Raji (cell line): ENCODE results near the gene DXO.
"Not testable (repeated sequence)": the region's sequence is repeated elsewhere in the genome, so short reads cannot be mapped to it uniquely, and the experiment has no call there.

Experiments used
- POLR2A ChIP-seq: IDR thresholded peaks from 2 replicates; pipeline ENCODE4 v1.6.1; 2011; ENCODE audit warnings: low read depth, low read length, control low read depth; ENCODE audit not compliant: insufficient read depth

DXO gene

DNA sequence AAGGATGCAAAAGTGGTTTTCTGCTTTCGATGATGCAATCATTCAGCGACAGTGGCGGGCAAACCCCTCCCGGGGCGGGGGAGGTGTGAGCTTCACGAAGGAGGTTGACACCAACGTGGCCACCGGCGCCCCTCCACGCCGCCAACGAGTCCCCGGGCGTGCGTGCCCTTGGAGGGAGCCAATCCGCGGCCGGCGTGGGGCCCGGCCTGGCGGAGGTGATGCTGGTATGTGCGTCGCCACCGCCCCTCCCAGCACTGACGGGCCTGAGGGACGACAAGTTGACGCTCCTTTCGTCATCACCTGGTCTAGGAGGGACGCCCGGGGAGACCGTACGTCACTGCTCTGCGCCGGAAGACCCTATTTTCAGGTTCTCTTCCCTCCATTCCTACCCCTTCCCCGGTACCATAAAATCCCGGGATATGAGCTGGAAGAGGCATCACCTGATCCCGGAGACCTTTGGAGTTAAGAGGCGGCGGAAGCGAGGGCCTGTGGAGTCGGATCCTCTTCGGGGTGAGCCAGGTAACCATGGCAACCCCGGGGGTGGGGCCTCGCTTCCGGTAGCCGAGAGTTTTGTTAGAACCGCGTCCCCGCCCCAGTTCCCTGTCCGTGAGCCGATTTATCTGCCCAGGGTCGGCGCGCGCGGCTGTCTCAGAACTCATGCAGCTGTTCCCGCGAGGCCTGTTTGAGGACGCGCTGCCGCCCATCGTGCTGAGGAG lies at the start of gene DXO:
Gene DXO (minus strand): TSS at position 146 of the 716 bp plus-strand sequence. CDS start 463 bp downstream, outside the sequence.
- peak; percentile 75 for TF ChIP-seq POLR2A

DNA sequence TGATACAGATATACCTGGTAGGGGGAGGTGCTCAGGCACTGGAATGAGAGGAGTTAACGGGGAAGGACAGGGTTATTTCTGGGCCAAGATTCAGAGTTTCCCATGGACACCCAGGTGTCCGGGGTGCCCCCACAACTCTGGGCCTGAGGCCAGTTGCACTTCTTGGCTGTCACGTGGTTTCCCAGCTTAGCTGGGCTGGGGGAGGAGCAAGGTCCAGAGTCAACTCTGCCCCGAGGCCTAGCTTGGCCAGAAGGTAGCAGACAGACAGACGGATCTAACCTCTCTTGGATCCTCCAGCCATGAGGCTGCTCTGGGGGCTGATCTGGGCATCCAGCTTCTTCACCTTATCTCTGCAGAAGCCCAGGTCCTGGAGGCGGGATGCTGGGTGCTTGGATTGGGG lies 42.6 kb upstream of the DXO start, which contains the start of gene C4B:
Gene C4B (plus strand): TSS at position 249 of the 400 bp plus-strand sequence. CDS start 51 bp downstream, at position 300.
- TF ChIP-seq POLR2A = not testable (repeated sequence)

DNA sequence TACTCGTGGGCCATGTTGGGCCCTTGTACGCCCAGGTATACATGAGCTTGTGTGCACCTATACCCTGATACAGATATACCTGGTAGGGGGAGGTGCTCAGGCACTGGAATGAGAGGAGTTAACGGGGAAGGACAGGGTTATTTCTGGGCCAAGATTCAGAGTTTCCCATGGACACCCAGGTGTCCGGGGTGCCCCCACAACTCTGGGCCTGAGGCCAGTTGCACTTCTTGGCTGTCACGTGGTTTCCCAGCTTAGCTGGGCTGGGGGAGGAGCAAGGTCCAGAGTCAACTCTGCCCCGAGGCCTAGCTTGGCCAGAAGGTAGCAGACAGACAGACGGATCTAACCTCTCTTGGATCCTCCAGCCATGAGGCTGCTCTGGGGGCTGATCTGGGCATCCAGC lies 9.8 kb upstream of the DXO start, which contains the start of gene C4A:
Gene C4A (plus strand): TSS at position 314 of the 400 bp plus-strand sequence. CDS start 51 bp downstream, at position 365.
- TF ChIP-seq POLR2A = not testable (repeated sequence)

DNA sequence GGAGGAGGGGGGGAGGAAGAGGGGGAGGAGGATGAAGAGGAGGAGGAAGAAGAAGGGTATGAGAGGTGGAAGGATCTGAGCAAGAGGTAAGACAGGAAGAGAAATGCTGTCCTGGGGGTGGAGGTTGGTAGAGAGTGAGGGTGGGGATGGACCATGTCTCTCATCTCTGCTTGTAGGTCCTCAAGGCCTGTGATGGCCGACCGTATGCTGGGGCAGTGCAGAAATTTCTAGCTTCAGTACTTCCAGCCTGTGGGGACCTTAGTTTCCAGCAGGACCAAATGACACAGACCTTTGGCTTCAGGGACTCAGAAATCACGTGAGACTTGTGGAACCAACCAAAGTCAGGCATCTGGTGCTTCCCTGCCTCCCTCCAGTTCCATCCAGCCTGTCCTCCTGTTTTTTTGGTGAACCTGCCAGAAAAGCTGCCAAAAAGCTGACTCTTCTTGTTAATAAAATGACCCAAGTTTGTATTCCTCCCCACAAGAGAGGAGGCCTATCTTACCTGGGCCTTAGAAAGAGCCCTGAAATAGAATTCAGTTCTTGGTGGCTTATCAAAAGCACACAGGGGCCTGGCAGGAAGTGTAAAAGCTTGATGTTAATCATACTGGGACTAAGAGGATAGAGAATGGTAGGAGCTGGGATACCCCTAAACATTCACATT lies 7.4 kb upstream of the DXO start:
- no peak for TF ChIP-seq POLR2A

DNA sequence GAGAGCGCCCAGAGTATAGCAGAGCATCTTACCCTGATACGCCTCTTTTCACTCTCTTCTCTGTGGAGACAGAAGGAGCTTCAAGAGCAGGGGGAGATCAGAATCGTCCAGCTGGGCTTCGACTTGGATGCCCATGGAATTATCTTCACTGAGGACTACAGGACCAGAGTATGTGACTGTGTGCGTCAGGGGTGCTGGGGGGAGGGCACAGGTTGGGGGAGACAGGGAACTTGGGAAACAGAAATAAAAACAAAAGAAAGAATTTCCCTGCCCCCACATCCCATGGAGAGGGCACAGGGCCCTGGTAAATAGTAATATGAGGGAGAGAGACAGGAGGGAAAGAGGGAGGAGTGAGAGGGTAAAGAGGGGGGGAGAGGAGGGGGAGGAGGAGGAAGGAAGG lies 6.9 kb upstream of the DXO start:
- TF ChIP-seq POLR2A = no peak

DNA sequence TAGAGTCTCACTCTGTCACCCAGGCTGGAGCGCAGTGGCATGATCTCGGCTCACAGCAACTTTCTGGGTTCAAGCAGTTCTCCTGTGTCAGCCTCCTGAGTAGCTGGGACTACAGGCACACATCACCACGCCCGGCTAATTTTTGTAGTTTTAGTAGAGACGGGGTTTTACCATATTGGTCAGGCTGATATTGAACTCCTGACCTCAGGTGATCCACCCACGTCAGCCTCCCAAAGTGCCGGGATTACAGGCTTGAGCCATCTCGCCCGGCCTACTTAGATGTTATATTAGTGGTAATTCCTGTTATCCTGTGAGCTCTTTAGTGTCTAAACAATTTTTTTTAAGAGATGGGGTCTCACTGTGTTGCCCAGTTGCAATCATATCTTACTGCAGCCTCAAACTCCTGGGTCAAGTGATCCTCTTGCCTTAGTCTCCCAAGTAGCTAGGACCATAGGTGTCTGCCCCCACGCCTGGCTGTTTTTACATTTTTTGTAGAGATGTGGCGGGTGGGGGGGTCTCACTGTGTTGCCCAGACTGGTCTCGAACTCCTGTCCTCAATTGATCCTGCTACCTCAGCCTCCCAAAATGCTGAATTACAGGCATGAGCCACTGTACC lies 6.0 kb upstream of the DXO start:
- no peak for TF ChIP-seq POLR2A

DNA sequence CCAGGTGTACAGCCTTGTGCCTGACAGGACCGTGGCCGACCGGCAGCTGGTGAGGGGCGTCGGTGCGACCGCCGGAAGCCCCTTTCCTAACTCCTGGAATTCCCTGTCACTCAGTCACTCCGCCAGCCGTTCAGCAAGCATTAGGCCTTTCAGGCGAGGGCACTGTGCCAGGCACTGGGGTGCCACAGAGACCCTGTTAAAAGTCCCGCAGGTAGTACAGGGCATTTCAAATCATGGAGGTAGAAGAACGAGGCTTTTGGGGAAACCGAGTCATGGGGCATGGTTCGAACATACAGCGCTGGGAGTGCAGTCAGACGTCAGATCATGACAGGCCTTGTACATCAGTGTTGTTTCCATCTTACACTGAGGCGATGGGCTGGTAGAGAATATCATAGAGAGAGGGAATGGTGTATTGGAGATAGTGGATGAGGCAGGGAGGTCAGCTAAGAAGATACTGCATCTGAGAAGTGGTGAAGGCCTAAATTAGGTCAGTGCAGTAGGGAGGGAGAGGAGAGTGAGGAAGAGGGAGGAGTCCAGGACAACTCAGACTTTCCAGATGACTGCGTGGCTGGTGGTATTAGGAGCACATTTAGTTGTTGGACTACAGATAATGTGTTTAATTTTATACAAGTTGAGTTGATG lies 892 bp upstream of the DXO start:
- no peak for TF ChIP-seq POLR2A

DNA sequence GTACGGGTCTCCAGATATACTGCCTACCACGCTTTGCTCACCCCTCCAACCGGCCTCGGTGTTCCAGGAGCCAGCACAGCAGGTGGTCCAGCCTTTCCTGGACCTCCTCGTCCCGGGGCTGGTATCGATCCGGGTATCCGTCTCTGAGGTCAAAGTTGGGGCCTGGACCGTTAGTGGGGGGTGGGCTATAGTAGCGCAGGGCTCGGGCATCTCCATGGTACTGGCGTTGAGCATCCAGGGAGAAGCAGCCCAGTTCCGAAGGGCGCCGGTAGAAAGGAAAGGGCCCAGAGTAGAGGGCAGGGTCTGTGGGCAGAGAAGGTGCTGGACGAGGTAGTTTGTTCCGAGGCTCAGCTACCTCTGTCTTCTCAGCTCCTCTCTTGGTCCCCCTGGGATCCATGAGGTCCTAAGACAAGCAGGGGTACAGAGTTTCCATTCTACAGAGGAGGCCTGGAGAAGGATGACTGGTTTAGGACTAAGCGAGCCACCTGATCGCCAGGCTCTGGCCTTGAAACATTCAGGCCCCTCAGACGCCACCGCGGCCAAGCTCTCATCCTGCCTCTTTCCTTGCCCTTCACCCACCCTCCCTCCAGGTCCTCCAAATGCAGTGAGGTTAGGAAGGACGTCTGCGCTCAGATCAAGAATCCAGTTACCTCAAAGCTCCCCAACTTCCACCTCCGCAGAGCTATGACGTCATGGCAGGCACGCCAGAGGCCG lies 502 bp downstream of the DXO start:
- TF ChIP-seq POLR2A = no peak

DNA sequence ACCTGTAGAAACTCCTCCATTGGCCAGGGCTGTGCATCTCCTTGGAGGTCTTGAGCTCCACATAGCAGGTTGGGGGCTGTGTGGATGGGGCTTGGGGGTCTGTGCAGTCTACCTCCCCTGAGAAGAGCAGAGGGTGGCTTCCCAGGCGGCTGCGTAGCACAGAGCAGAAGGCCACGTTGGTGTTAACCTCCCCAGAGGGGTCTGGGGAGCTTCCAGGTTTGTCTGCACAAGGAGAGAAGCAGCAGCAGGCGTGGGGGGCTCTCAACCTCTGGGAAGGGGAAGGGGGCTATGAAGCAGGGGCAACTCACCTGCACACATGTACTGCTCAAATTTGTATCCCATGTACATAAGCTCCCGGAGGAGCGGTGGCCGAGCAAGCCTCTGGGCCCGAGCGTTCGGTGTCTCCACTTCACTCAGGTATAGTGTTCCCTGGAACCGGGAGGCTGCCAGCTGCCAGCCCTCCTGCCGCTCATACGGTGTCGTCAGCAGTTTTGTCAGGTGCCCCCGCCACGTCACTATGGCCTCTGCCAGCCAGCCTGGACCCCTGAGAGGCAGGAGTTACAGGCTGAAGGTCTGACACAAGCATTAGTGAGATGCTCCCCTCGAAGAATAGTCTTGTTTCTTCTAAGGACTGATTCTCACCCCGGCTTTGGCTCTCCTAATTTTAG lies 1.2 kb downstream of the DXO start:
- TF ChIP-seq POLR2A = no peak

DNA sequence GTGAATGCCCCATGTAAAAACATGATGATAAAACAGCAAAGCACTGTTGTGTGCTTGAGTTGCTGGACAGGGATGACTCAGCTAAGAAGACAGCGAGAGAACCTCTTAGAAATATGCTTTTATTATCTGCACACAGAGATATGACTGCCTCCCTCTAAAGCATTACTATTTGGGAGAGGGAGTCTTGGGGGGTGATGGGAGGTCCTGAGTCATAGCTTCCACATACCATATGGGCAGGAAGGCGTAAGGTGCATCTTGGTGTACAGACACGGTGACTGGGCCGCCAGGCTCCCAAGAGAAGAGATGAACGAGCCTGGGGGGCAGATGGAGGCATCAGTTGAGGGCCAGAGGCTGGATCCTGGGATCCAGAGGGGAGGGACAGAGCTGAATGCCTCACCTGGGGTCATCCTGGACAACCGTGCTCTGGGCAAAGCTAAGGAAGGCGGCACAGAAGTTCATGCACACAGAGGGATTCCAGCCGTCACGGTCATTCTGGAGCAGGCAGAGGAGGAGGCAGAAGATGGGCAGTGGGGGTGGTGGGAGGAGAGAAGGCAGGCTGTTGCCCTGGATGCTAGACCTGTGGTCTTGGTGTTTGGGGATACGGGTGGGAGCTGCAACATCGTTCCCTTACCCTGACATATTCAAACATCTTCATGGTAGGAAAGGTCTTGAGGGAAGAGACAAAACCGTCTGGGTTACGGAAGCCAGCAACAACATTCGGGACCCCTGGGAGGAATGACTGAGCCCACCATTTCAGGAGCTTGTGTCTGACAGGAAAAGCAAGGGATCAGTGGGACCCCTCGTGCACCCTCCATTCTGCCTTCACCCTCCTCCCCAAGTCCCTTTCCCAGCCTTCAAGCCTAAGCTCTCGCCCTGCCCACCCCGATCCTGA lies 2.0 kb downstream of the DXO start:
- TF ChIP-seq POLR2A = no peak

DNA sequence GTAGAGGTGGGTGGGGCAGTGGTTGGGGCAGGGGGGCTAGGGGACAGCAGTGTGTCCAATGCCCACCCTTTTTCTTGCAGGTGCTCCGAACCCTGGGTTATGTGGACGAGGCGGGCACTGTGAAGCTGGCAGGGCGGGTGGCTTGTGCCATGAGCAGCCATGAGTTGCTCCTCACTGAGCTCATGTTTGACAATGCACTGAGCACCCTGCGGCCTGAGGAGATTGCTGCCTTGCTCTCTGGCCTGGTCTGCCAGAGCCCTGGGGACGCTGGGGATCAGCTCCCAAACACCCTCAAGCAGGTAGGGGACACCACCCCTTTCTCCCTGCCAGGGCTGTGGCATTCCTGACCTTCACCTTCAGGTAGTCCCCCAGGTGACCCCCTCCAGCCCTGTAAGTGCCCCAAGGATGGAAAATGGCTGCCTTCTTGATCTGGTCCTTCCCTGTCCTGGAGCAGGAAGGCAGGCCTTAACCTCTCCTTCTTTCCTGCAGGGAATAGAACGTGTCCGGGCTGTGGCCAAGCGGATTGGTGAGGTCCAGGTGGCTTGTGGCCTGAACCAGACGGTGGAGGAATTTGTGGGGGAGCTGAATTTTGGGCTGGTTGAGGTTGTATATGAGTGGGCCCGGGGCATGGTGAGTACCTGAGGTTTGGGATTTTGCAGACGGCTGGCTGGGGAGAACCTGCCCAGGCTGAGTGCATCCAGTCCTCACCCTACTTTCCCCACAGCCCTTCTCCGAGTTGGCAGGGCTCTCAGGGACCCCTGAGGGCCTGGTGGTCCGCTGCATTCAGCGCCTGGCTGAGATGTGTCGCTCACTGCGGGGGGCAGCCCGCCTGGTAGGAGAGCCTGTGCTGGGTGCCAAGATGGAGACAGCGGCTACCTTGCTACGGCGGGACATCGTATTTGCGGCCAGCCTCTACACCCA lies 2.9 kb downstream of the DXO start:
- TF ChIP-seq POLR2A = no peak

DNA sequence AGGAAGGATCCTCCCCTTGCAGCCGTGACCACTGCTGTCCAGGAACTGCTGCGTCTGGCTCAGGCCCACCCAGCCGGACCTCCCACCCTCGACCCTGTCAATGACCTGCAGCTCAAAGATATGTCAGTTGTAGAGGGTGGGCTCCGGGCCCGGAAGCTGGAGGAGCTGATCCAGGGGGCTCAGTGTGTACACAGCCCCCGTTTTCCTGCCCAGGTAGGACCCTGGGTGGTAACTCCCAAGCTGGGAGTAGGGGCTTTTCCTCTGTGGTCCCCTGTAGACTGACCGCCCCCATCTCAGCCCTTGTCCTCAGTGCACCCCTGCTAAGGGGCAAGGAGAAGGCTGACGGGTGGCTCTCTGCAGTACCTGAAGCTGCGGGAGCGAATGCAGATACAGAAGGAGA lies 3.6 kb downstream of the DXO start:
- TF ChIP-seq POLR2A = no peak

DNA sequence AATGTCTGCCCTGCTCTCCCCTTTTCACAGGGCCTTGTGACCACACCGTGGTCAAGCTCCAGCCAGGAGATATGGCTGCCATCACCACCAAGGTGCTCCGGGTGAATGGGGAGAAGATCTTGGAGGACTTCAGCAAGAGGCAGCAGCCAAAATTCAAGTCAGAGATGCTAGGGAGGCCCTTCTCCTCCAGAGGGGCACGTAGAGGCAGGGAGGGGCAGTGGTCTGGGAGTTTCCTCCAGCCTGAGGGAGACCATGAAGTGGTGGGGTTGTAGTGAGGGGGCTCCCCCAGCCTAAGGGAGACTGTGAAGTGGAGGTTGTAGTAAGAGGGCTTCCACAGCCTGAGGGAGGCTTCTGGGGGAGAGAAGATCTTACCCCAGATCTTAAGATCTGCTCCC lies 4.0 kb downstream of the DXO start:
- TF ChIP-seq POLR2A = no peak
